T-helper 1 cell treated with Interleukin-12 subunit alpha and Interleukin-12 subunit beta and Interleukin-4 antibody, amounts not matched to agents 30 ng/mL and 1 ng/mL, for 36 hours (primary cell): ENCODE measurements around the gene ZNF701. TPM values are rescaled to one million over a fixed set of nuclear protein-coding genes. Genes with fewer than 3 reads are reported as not detected.

Experiments used
- intact Hi-C: fragments of 100-400 bp; cut with micrococcal nuclease; formaldehyde crosslinking; loops from one replicate; pipeline ENCODE4 v1.15.1; 2024
- total RNA-seq: library from RNA; stranded (reverse); gene quantifications from 2 replicates; pipeline ENCODE4 v1.2.3, GENCODE V29; 2022

The ZNF701 gene
- total RNA-seq, 1 donor from 2014 or later: 29.1 TPM

- intact Hi-C loops: loop anchor here (5.0 kb wide), 2 partner anchors 589 to 886 kb away; partner anchors contain the start of gene ZNF432
Observed at GRCh38 chr19:52635786-52636570, 65.9 kb downstream of the ZNF701 start.

Other genes with a start within 250 kb of the ZNF701 start
- 0.39 and 0.73 TPM in 2 replicates for gene ZNF610, start 234.0 kb upstream of the ZNF701 start, total RNA-seq
- gene ZNF880, start 200.4 kb upstream of the ZNF701 start, total RNA-seq: 7.6 and 9.0 TPM in 2 replicates
- 12.4 and 14.1 TPM in 2 replicates for gene ZNF528, start 172.4 kb upstream of the ZNF701 start, total RNA-seq
- not detected in 2 replicates for gene ZNF534, start 141.1 kb upstream of the ZNF701 start, total RNA-seq
- 0.22 and 0.37 TPM in 2 replicates for gene ZNF578, start 116.7 kb upstream of the ZNF701 start, total RNA-seq
- gene ZNF808, start 42.6 kb upstream of the ZNF701 start, total RNA-seq: 27.4 and 28.2 TPM in 2 replicates
- 40.7 and 42.6 TPM in 2 replicates for gene ZNF83, start 68.1 kb downstream of the ZNF701 start, total RNA-seq
- 30.6 and 38.4 TPM in 2 replicates for gene ZNF611, start 164.8 kb downstream of the ZNF701 start, total RNA-seq
- 16.3 and 16.6 TPM in 2 replicates for gene ZNF600, start 216.5 kb downstream of the ZNF701 start, total RNA-seq